ENCODE data around the gene FAM13C. TPM values are rescaled to one million over a fixed set of nuclear protein-coding genes. Genes with fewer than 3 reads are reported as not detected.

The FAM13C gene
- total and polyA plus RNA-seq, 7 donors: 1.0 to 31.7 (median 13.1) TPM

DNA sequence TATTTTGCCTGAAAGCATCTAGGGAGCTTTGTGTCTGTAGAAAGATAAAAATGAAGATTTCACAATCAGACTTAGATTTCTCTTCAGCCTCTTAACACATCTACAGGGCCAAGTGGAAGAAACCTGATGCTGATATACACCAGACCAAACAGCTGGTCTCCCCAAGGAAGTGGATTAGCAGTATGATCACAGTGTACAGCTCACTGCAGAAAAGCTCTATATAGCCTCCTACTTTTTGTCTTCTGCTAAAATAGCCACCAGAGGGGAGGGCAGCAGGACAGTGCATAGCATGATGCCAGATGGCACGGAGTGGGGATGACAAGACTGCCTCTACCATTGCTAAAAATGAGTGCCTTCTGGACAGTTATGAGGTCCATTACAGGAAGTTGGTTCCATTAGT, 16.0 kb downstream of the FAM13C start:
- ATAC-seq: peak; percentile 95 to 99 (median 98)
- Histone ChIP-seq H3K36me3 (ENCODE audit: insufficient read depth in 1 of 2, low read depth in 1 of 2) (peaks cover 8 to 30% of the 10 kb centered on the region in 2 donors), H3K27ac (peak overlapping the region; percentile 62), H3K27me3 (ENCODE audit: insufficient read depth in 3 of 3, low read length in 2 of 3) (no peaks in the 10 kb centered on the region), H3K4me3 (peak overlapping the region; percentile 15), H3K4me1 (peaks cover 39% of the 10 kb centered on the region), H3K9me3 (no peaks in the 10 kb centered on the region)
- 25 to 40% (median 29%) methylated on average over 1 of the region's 1 CpG for WGBS, 3 donors
- peak; percentile 25 to 59 for DNase-seq
- intact Hi-C loops (cut with DNase I): no loop called here
- TF ChIP-seq, protein P1, sequence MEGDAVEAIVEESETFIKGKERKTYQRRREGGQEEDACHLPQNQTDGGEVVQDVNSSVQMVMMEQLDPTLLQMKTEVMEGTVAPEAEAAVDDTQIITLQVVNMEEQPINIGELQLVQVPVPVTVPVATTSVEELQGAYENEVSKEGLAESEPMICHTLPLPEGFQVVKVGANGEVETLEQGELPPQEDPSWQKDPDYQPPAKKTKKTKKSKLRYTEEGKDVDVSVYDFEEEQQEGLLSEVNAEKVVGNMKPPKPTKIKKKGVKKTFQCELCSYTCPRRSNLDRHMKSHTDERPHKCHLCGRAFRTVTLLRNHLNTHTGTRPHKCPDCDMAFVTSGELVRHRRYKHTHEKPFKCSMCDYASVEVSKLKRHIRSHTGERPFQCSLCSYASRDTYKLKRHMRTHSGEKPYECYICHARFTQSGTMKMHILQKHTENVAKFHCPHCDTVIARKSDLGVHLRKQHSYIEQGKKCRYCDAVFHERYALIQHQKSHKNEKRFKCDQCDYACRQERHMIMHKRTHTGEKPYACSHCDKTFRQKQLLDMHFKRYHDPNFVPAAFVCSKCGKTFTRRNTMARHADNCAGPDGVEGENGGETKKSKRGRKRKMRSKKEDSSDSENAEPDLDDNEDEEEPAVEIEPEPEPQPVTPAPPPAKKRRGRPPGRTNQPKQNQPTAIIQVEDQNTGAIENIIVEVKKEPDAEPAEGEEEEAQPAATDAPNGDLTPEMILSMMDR (IDR thresholded peaks at IDR 0.05): no peak

DNA sequence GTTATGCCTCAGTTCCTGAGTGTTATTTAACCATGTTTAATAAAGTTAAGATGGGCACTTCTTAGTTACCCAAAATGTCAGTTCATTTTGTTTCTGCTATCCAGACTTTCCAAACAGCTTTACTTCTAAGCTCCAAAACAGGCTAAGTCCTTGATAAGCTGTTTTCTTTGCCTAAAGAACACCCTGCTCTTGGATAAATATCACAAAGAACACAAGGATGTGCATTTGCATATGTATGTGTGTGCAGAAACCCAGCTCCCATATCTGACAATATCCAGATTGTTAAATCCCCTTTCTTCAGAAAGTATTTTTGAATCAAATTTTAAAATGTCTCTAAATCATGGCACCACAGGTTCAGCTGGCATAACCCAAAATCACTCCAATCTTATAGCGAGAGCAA, 19.6 kb downstream of the FAM13C start:
- 97 to 98% (median 97%) methylated on average over 1 of the region's 1 CpG for WGBS, 3 donors
- H3K27ac ChIP-seq: no peak overlapping the region
- ATAC-seq (no peak), DNase-seq (no peak)
- H3K27me3 ChIP-seq (ENCODE audit: insufficient read depth in 3 of 3, low read length in 2 of 3): no peaks in the 10 kb centered on the region
- TF ChIP-seq, protein P1 (IDR thresholded peaks at IDR 0.05): no peak
- H3K9me3 ChIP-seq: no peaks in the 10 kb centered on the region
- intact Hi-C loops (cut with DNase I): no loop called here
- H3K4me3 ChIP-seq: no peak overlapping the region
- peaks cover 0 to 8% of the 10 kb centered on the region in 2 donors for H3K36me3 ChIP-seq (ENCODE audit: insufficient read depth in 1 of 2, low read depth in 1 of 2)
- H3K4me1 ChIP-seq: peaks cover 37% of the 10 kb centered on the region

GRCh38 chr10:59342000-59342399, 20.3 kb downstream of the FAM13C start:
- Histone ChIP-seq H3K36me3 (ENCODE audit: insufficient read depth in 1 of 2, low read depth in 1 of 2) (peaks cover 0 to 7% of the 10 kb centered on the region in 2 donors), H3K27me3 (ENCODE audit: insufficient read depth in 3 of 3, low read length in 2 of 3) (no peaks in the 10 kb centered on the region), H3K4me1 (peaks cover 42% of the 10 kb centered on the region), H3K9me3 (no peaks in the 10 kb centered on the region), H3K27ac (peak overlapping the region; percentile 30), H3K4me3 (no peak overlapping the region)
- ATAC-seq (no peak), DNase-seq (no peak)
- 94 to 100% (median 94%) methylated on average over 1 of the region's 1 CpG for WGBS, 3 donors
- TF ChIP-seq, protein P1 (IDR thresholded peaks at IDR 0.05): no peak
- intact Hi-C loops (cut with DNase I): no loop called here

GRCh38 chr10:59340285-59340684, 22.1 kb downstream of the FAM13C start:
- 61 to 71% (median 70%) methylated on average over 1 of the region's 1 CpG for WGBS, 3 donors
- H3K27ac ChIP-seq: peak overlapping the region; percentile 33
- DNase-seq (no peak), ATAC-seq (no peak)
- intact Hi-C loops (cut with DNase I): no loop called here
- H3K9me3 ChIP-seq: no peaks in the 10 kb centered on the region
- TF ChIP-seq, protein P1 (IDR thresholded peaks at IDR 0.05): no peak
- H3K4me1 ChIP-seq: peaks cover 41% of the 10 kb centered on the region
- H3K36me3 ChIP-seq (ENCODE audit: insufficient read depth in 1 of 2, low read depth in 1 of 2): peaks cover 0 to 7% of the 10 kb centered on the region in 2 donors
- H3K27me3 ChIP-seq (ENCODE audit: insufficient read depth in 3 of 3, low read length in 2 of 3): no peaks in the 10 kb centered on the region
- H3K4me3 ChIP-seq: no peak overlapping the region

DNA sequence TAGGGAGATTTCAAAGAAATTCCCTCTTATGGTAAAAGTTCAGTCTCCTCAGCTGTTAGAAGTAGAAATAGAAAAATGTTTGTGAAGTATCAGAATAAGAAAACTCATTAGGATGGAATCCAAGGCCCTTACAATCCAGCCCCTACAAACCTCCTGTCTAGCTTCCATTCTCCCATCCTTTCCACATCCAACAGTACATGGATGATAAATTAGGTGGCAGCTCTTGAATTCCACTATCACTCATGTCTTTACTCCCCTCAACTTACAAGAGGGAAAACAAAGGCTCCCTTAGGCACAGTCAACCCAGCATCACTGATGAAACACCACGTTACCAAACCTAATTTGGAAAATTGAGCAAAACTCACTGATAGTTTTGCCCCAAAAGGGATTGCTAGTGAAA, 23.0 kb downstream of the FAM13C start:
- peaks cover 33% of the 10 kb centered on the region for H3K4me1 ChIP-seq
- H3K9me3 ChIP-seq: no peaks in the 10 kb centered on the region
- no peak for DNase-seq
- intact Hi-C loops (cut with DNase I): no loop called here
- H3K4me3 ChIP-seq: no peak overlapping the region
- H3K36me3 ChIP-seq (ENCODE audit: insufficient read depth in 1 of 2, low read depth in 1 of 2): no peaks in the 10 kb centered on the region
- no peaks in the 10 kb centered on the region for H3K27me3 ChIP-seq (ENCODE audit: insufficient read depth in 3 of 3, low read length in 2 of 3)
- 69 to 93% (median 73%) methylated on average over 1 of the region's 1 CpG for WGBS, 3 donors
- peak overlapping the region; percentile 78 for H3K27ac ChIP-seq
- no peak for ATAC-seq
- TF ChIP-seq, protein P1 (IDR thresholded peaks at IDR 0.05): no peak
